T-helper 1 cell treated with Interleukin-12 subunit alpha and Interleukin-12 subunit beta and Interleukin-4 antibody, amounts not matched to agents 30 μg/mL and 1 μg/mL, for 36 hours (primary cell): ENCODE measurements around the gene FAM124B.

Source experiments
- H3K27ac Mint-ChIP-seq: one replicate; pipeline ENCODE4 v1.8.0; 2021; ENCODE audit warnings: mild to moderate bottlenecking, mixed read lengths
- H3K27me3 Mint-ChIP-seq: one replicate; pipeline ENCODE4 v1.8.0; 2021; ENCODE audit warnings: low read depth, mixed read lengths
- H3K36me3 Mint-ChIP-seq: one replicate; pipeline ENCODE4 v1.8.0; 2021; ENCODE audit warnings: low read depth, mixed read lengths
- H3K4me1 Mint-ChIP-seq: one replicate; pipeline ENCODE4 v1.8.0; 2021; ENCODE audit warnings: low read depth, mixed read lengths
- H3K4me3 Mint-ChIP-seq: one replicate; pipeline ENCODE4 v1.8.0; 2021; ENCODE audit warnings: mild to moderate bottlenecking, moderate library complexity, mixed read lengths
- H3K9me3 Mint-ChIP-seq: one replicate; pipeline ENCODE4 v1.8.0; 2021; ENCODE audit warnings: mixed read lengths

FAM124B gene, protein sequence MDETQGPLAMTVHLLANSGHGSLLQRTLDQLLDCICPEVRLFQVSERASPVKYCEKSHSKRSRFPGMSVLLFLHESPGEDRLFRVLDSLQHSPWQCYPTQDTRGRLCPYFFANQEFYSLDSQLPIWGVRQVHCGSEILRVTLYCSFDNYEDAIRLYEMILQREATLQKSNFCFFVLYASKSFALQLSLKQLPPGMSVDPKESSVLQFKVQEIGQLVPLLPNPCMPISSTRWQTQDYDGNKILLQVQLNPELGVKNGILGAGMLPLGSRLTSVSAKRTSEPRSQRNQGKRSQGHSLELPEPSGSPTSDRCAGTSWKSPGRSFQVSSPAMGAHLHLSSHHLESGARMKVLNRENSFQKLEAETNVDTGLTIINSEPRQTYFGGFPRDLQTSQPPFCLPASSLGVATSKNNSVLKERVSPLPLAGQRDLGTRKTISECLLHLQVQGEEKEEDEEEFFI

DNA sequence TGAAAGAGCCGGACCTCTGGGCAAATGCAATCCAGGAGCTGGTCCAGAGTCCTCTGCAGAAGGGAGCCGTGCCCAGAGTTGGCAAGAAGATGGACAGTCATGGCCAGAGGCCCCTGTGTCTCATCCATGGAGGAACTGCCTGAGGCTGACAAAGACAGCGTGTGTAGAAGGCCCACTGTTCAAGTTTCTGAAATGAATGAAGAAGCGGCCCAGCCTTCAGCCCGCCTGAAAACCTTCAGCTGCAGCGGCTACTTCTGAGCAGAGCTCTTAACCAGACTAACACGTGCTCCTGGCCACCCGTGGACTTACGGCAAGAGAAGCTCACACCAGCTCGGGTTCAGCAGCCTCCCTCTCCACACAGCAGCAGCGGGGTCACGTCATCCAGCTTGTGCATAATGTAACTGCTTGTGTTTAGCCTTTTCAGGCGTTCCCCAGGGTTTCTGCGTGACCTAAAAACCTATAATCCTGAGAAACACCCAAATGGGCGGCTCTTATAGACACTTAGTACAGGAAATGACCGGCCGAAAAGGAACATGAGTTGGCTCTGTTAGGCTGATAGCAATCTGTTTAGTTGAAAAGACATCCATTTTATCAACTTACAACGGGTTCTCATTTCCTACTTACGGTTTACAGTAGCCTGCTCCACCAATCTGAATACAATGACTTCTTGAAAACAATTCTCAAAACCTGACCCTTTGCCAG is at the start of gene FAM124B:
TSS of gene FAM124B (minus strand) at position 467 of the 702 bp plus-strand sequence. CDS start at position 128, 339 bp downstream.
- Mint-ChIP-seq H3K4me1 (peaks cover 13% of the 10 kb centered on the region), H3K9me3 (no peaks in the 10 kb centered on the region), H3K4me3 (peak within 1 kb of the TSS; percentile 72), H3K36me3 (peaks cover 1% of the 10 kb centered on the region), H3K27ac (peak within 1 kb of the TSS; percentile 73), H3K27me3 (peaks cover 5% of the 10 kb centered on the region)

DNA sequence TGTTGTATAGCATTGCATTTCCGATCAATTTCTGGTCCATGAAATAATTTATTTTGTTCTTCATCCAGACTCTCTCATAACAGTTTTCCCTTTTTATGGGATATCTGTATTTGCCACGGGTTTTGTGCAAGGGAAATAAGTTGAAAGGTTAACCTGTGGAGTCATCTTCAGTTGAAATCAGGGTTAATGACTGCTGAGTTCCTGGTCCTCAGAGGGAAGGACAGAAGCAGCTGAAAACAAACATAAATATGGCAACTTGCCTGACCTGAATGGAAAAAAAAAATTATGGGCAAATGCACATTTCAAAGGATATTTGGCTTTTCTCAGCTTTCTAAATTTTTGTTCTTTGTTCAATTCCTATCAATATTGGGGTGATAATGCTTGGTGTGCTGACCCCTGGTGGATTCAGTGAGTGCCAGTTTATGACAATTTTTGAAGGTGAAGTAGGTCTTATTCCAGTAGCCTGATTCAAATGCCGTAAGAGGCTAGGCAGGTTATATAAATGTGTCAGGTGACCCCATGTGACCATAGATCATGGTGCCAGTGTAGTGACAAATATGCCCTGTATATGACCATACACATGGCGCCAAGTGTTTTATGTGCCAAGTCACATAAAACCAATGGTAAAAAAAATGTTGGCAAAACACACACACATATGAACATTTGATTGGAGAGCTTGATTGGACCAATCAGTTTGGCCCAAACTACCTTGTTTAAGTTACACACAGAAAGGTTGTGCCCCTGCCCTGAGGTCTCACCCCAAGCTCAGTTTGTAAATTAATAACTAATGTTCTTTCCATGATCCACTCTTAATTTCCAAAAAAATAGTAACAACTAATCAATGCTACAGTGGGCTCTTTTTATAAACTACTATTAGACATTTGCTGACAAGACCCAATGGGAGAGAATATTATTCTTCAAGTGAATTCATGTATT is 47.6 kb upstream of the FAM124B start:
- Mint-ChIP-seq H3K4me3 (no peak overlapping the region), H3K27me3 (peaks cover 15% of the 10 kb centered on the region), H3K27ac (no peak overlapping the region), H3K9me3 (no peaks in the 10 kb centered on the region), H3K36me3 (no peaks in the 10 kb centered on the region), H3K4me1 (no peaks in the 10 kb centered on the region)

DNA sequence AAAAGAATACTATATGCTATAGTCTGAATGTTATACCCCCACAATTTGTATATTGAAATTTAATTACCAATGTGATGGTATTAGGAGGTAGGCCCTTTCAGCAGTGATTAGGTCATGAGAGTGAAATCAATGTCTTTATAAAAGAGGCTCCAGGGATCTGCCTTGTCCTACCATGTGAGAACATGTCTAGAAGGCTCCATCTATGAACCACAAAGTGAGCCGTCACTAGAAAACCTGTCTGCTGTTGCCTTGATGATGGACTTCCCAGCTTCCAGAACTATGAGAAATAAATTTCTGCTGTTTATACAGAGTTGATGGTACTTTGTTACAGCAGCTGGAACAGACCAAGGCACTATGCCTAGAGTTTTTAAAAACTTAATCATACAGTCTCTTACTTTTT is 46.3 kb upstream of the FAM124B start:
- no peak overlapping the region for H3K27ac Mint-ChIP-seq
- H3K4me3 Mint-ChIP-seq = no peak overlapping the region
- peaks cover 3% of the 10 kb centered on the region for H3K4me1 Mint-ChIP-seq
- H3K36me3 Mint-ChIP-seq = no peaks in the 10 kb centered on the region
- peaks cover 23% of the 10 kb centered on the region for H3K27me3 Mint-ChIP-seq
- H3K9me3 Mint-ChIP-seq = no peaks in the 10 kb centered on the region

DNA sequence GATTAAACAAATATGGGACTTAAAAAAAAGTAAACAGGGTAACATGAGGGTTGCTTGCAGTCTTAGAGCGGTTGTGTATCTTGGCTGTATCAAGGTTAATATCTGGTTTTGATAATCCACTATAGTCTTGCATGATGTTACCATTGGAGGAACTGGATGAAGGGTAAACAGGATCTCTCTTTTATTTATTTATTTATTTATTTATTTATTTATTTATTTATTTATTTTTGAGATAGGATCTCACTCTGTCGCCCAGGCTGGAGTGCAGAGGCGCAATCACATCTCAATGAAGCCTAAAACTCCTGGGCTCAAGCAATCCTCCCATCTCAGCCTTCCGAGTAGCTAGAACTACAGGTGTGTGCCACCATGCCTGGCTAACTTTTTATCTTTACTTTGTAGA is 42.9 kb upstream of the FAM124B start:
- H3K36me3 Mint-ChIP-seq = peaks cover 3% of the 10 kb centered on the region
- H3K9me3 Mint-ChIP-seq = no peaks in the 10 kb centered on the region
- peaks cover 53% of the 10 kb centered on the region for H3K27me3 Mint-ChIP-seq
- no peak overlapping the region for H3K27ac Mint-ChIP-seq
- H3K4me1 Mint-ChIP-seq = peaks cover 12% of the 10 kb centered on the region
- H3K4me3 Mint-ChIP-seq = no peak overlapping the region

DNA sequence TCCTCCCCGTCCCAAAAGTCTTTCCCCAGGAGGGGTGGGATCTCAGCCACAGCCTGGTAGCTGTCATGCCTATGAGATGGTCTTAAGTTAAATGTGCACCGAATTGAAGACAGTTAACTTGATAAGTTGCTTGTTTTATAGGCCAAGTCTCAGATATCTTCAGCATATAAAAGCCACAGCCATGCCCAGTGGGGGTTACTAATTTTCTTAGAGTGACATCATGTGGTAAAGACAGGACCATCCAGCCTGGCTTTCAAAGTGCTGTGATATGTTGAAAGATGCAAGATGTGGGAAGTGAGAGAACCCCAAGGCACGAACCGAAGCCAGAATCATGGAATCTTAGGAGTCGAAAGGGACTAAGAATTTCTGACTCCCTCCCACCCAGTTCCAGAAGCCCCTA is 42.1 kb upstream of the FAM124B start:
- no peaks in the 10 kb centered on the region for H3K9me3 Mint-ChIP-seq
- peaks cover 3% of the 10 kb centered on the region for H3K36me3 Mint-ChIP-seq
- peaks cover 12% of the 10 kb centered on the region for H3K4me1 Mint-ChIP-seq
- H3K4me3 Mint-ChIP-seq = peak overlapping the region; percentile 50
- peaks cover 49% of the 10 kb centered on the region for H3K27me3 Mint-ChIP-seq
- no peak overlapping the region for H3K27ac Mint-ChIP-seq

DNA sequence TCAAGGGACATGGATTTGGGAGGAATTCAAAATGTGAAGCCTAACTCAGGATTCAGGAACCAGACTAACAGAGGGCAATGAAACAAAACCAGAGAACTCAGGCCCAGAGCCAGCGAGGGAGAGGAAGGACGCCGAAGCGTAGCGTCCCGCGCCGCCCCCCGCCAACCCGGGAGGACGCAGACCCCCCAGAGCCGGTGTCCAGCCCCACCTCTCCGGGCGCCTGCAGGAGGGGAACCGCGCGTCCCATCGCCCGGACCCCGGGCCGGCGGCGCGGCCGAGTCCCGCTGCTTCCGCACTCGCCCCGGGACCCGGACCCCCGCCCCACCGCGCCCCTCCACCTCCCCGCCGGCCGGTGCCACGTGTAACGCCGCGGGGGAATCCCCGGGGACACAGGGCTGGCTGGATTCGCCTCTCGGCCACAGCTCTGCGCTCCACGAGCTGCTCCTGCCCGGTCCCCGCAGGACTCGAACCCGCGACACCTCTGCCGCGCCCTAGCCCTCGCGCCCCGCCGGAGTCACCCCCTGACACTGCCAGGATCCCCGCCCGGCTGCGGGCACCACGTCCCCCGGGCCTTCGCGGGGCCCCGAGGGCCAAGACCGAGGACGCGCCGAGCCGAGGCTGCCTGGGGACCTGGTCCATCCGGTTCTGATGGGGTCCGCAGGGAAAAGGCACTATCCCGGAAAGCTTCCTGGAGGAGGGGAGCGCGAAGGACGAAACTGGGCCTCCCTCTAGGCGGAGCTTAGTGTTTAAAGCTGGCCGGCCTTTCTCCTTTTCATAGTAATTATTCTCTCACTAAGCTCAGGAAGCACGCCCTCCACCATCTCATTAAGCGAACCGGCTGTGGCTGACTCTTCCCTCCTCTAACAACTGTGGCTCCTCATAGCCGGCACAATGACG is 40.4 kb upstream of the FAM124B start:
- H3K27me3 Mint-ChIP-seq = peaks cover 52% of the 10 kb centered on the region
- no peaks in the 10 kb centered on the region for H3K9me3 Mint-ChIP-seq
- H3K4me1 Mint-ChIP-seq = peaks cover 12% of the 10 kb centered on the region
- H3K36me3 Mint-ChIP-seq = peaks cover 3% of the 10 kb centered on the region
- H3K27ac Mint-ChIP-seq = peak overlapping the region; percentile 60
- peak overlapping the region; percentile 73 for H3K4me3 Mint-ChIP-seq

DNA sequence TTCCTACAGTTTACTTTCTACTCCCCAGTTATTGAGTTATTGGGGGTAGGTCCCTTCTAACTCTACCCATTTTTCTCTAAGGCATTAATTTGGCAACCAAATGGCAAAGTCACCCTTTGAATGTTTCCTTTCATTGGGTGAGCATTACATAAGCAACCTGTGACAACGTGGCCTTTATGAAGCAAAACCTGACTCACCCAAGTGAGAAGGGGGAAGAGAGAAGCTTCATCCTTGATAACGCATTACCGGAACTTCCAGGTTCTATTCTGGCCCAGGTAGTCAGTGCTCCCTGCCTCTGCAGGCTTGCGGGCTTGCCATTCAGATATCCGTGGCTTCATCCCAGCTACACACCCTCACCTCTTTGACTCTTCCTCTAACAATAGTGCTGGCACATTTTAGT is 39.1 kb upstream of the FAM124B start:
- no peaks in the 10 kb centered on the region for H3K9me3 Mint-ChIP-seq
- H3K27ac Mint-ChIP-seq = no peak overlapping the region
- peaks cover 3% of the 10 kb centered on the region for H3K36me3 Mint-ChIP-seq
- peak overlapping the region; percentile 65 for H3K4me3 Mint-ChIP-seq
- H3K4me1 Mint-ChIP-seq = peaks cover 12% of the 10 kb centered on the region
- peaks cover 52% of the 10 kb centered on the region for H3K27me3 Mint-ChIP-seq

DNA sequence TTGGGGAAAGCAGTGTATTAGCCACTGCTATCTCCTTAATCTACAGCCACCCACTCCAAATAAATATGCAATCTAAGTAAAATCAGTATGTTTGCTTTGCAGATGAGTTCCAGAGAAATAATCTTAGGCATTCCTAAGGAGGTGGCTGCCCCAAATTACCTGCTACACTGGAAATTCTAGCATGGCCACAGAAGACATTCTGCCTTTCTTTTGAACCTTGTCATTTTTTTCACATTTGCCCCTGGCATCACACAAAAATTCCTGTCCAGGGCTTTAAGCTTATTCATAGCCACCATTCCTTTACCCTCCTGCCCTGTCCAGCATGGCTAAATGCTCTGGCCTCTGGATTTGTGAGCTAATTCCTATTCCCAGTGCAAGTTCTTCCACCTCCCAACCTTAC is 36.8 kb upstream of the FAM124B start:
- Mint-ChIP-seq H3K4me1 (peaks cover 10% of the 10 kb centered on the region), H3K4me3 (no peak overlapping the region), H3K36me3 (peaks cover 3% of the 10 kb centered on the region), H3K27me3 (peaks cover 44% of the 10 kb centered on the region), H3K27ac (no peak overlapping the region), H3K9me3 (no peaks in the 10 kb centered on the region)

DNA sequence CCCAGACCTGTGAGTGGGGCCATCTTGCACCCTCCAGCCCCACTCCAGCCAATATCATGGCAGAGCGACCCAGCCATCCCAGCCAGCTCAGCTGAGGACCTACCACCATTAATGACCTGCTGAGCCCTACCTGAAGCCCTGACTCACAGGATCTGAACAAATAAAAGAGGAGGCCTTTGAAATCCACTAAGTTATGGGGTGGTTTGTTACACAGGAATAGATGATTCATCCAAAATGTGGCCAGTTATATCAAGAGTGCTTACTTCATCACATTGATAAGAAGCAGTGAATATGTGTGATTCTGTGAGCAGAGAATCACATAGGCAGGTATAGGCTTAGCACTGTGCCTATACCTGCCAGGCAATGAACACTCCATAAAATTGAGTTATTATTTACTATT is 34.7 kb upstream of the FAM124B start:
- Mint-ChIP-seq H3K9me3 (no peaks in the 10 kb centered on the region), H3K27ac (no peak overlapping the region), H3K36me3 (no peaks in the 10 kb centered on the region), H3K4me3 (no peak overlapping the region), H3K4me1 (peaks cover 3% of the 10 kb centered on the region), H3K27me3 (peaks cover 32% of the 10 kb centered on the region)

DNA sequence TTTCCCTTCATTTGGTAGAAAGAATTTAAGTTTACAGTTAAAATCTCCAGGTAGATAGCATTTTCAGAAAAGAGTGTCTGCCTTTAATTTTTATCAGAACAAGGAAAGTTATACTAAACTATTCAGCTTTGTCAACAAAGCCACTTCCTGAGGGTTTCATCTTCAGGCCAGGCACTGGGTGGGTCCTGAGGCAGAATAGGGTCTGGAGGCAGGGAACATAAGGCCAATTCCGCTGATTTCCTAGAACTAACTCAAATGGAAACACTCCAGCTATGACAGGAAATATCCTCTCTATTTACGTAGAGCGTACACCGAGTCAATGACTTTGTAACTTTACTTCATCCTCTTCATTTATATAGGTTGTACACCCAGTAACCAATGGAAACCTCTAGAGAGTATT is 32.7 kb upstream of the FAM124B start:
- no peak overlapping the region for H3K27ac Mint-ChIP-seq
- peaks cover 3% of the 10 kb centered on the region for H3K4me1 Mint-ChIP-seq
- H3K9me3 Mint-ChIP-seq = no peaks in the 10 kb centered on the region
- peaks cover 12% of the 10 kb centered on the region for H3K27me3 Mint-ChIP-seq
- H3K4me3 Mint-ChIP-seq = no peak overlapping the region
- no peaks in the 10 kb centered on the region for H3K36me3 Mint-ChIP-seq

DNA sequence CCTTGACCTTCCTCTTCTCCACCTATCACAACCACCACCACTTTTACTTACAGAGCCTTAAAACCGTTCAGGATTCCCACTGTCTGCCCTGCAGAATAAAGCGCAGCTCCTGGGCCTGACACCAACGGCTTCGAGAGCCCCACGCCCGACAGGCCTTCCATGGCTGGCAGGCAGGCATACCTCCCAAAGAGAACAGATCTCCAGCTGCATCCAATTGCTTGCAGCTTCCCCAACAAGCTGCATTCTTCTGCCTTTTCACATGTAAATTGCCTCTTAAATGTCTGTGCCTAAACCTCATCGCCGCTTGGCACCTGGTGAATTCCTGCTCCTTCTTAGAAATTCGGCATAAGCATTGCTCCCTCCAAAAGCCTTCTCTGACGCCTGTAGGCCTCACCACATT is 31.5 kb upstream of the FAM124B start:
- peaks cover 3% of the 10 kb centered on the region for H3K4me1 Mint-ChIP-seq
- H3K27me3 Mint-ChIP-seq = peaks cover 10% of the 10 kb centered on the region
- H3K27ac Mint-ChIP-seq = no peak overlapping the region
- no peaks in the 10 kb centered on the region for H3K9me3 Mint-ChIP-seq
- no peaks in the 10 kb centered on the region for H3K36me3 Mint-ChIP-seq
- H3K4me3 Mint-ChIP-seq = no peak overlapping the region

DNA sequence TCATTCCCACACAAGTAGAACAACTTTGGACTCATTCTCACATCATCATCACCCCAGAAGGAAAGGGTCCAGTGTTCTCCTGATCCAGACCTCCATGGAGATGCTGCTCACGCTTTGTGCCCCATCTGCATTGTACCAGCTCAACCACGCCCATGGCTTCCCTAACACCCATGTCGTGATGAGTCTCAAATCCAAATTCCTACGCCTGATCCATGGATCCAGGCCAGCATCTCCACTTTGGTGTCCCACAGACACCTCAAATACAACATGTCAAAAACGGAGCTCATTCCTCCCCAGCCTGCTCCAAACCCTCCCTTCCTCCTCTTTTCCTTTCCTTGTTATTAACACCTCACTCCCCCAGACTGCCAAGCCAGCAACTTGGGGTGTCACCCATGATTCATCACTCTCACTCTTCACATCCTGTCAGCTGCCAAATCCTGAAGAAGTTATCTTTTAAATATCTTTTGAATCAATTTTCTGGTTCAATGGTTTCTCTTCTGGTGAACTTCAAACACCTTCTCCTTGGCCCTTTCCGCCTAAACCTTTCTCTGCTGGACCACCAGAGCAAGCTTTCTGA is 30.2 kb upstream of the FAM124B start:
- H3K9me3 Mint-ChIP-seq = no peaks in the 10 kb centered on the region
- peaks cover 3% of the 10 kb centered on the region for H3K4me1 Mint-ChIP-seq
- H3K27ac Mint-ChIP-seq = no peak overlapping the region
- no peaks in the 10 kb centered on the region for H3K36me3 Mint-ChIP-seq
- H3K27me3 Mint-ChIP-seq = peaks cover 10% of the 10 kb centered on the region
- no peak overlapping the region for H3K4me3 Mint-ChIP-seq

DNA sequence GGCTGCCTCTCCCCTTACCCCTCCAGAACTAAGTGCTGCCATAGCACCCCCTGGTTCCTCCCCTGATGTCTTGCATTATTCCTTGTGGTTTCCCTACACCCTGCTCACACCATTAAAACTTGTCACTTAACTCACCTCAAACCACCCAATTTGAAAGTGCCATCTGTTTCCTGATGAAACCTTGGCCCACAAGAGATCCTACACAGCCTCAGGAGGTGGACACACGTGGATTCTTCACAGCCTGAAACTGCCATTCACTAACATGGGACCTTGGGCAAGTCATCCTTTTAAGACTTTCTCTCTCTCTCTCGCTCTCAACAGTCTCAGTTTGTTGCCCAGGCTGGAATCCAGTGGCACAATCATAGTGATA is 27.5 kb upstream of the FAM124B start:
- Mint-ChIP-seq H3K4me3 (no peak overlapping the region), H3K27me3 (peaks cover 10% of the 10 kb centered on the region), H3K27ac (no peak overlapping the region), H3K9me3 (no peaks in the 10 kb centered on the region), H3K36me3 (no peaks in the 10 kb centered on the region), H3K4me1 (peaks cover 3% of the 10 kb centered on the region)
